SK-N-SH (cell line): Measurements from ENCODE around the gene PEPD. TPM values are rescaled to one million over a fixed set of nuclear protein-coding genes. Genes with fewer than 3 reads are reported as not detected.

Experiments
- CTCF ChIA-PET: fragments of 300-600, 350-600 bp; formaldehyde crosslinking; extraction: SDS; loops from one replicate; lab custom pipeline; 2021; lab: Yijun Ruan, JAX
- POLR2A ChIA-PET: fragments of 350-600 bp; sonication (Branson Sonifier 250); formaldehyde crosslinking; extraction: SDS; loops from one replicate; lab custom pipeline; 2020; ENCODE audit warnings: antibody characterized with exemption, inconsistent platforms; lab: Yijun Ruan, JAX
- DNase-seq: peaks from one replicate; pipeline ENCODE4 v3.0.0; 2012
- H2AFZ ChIP-seq: fragments of 200-600 bp; sonication (generic); 2 replicates; pipeline ENCODE4 v1.8.1; 2016; ENCODE audit warnings: antibody characterized with exemption, mild to moderate bottlenecking, low read depth
- H3F3A ChIP-seq: fragments of 200-600 bp; sonication (generic); replicated peaks from 2 replicates; pipeline ENCODE3; 2016; ENCODE audit warnings: antibody characterized with exemption, mild to moderate bottlenecking; ENCODE audit not compliant: insufficient read depth
- H3K27ac ChIP-seq, 2 experiments: fragments of 200-500 bp in 1 of 2; fragments of 200-600 bp in 1 of 2; sonication (Bioruptor generic) in 1 of 2; sonication (generic), shearing (Covaris generic) in 1 of 2; 2 replicates each; pipeline versions ENCODE4 v1.5.1 to v1.6.1; 2014 to 2016; ENCODE audit warnings: low read depth in 2 of 2, inconsistent platforms in 1 of 2, low read length in 1 of 2, mild to moderate bottlenecking in 1 of 2, mixed read lengths in 1 of 2
- H3K27me3 ChIP-seq: fragments of 200-600 bp; sonication (generic), shearing (Covaris generic); 2 replicates; pipeline ENCODE4 v1.6.1; 2016; ENCODE audit warnings: mixed run types; ENCODE audit not compliant: insufficient read depth
- H3K36me3 ChIP-seq, 2 experiments: fragments of 200-500 bp in 1 of 2; fragments of 200-600 bp in 1 of 2; sonication (Bioruptor generic) in 1 of 2; sonication (generic) in 1 of 2; replicated peaks in 1 of 2; 2 replicates each; pipeline versions ENCODE3 to v1.5.1; 2014 to 2016; ENCODE audit warnings: low read length in 1 of 2, mild to moderate bottlenecking in 1 of 2; ENCODE audit not compliant: insufficient read depth in 2 of 2, control insufficient read depth in 1 of 2
- H3K4me1 ChIP-seq, 2 experiments: fragments of 200-500 bp in 1 of 2; fragments of 200-600 bp in 1 of 2; sonication (Bioruptor generic) in 1 of 2; sonication (generic), shearing (Covaris generic) in 1 of 2; 2 replicates each; pipeline versions ENCODE4 v1.5.1 to v1.6.1; 2014 to 2016; ENCODE audit warnings: low read depth in 1 of 2, low read length in 1 of 2, mixed run types in 1 of 2; ENCODE audit not compliant: insufficient read depth in 2 of 2, control insufficient read depth in 1 of 2
- H3K4me2 ChIP-seq: fragments of 200-600 bp; sonication (generic), shearing (Covaris generic); 2 replicates; pipeline ENCODE4 v1.6.1; 2017; ENCODE audit warnings: mixed run types
- H3K4me3 ChIP-seq, 2 experiments: fragments of 200-500 bp in 1 of 2; fragments of 200-600 bp in 1 of 2; sonication (Bioruptor generic) in 1 of 2; sonication (generic), shearing (Covaris generic) in 1 of 2; 2 replicates each; pipeline versions ENCODE4 v1.5.1 to v1.8.1; 2014 to 2016; ENCODE audit warnings: low read depth in 2 of 2, inconsistent platforms in 1 of 2, low read length in 1 of 2, mild to moderate bottlenecking in 1 of 2, mixed read lengths in 1 of 2, moderate library complexity in 1 of 2
- H3K79me2 ChIP-seq: fragments of 200-600 bp; sonication (generic); 2 replicates; pipeline ENCODE4 v1.8.1; 2017; ENCODE audit warnings: mild to moderate bottlenecking; ENCODE audit not compliant: insufficient read depth
- H3K9ac ChIP-seq: fragments of 200-600 bp; sonication (generic); 2 replicates; pipeline ENCODE4 v1.6.1; 2017; ENCODE audit warnings: mixed run types
- H3K9me2 ChIP-seq: fragments of 200-600 bp; sonication (generic); 2 replicates; pipeline ENCODE4 v1.6.1; 2017; ENCODE audit warnings: mixed run types
- H3K9me3 ChIP-seq: fragments of 200-600 bp; sonication (generic); 2 replicates; pipeline ENCODE4 v1.6.1; 2017; ENCODE audit warnings: mixed run types, mild to moderate bottlenecking, moderate library complexity
- H4K20me1 ChIP-seq: fragments of 200-600 bp; sonication (generic); 2 replicates; pipeline ENCODE4 v1.6.1; 2017; ENCODE audit warnings: mild to moderate bottlenecking, mixed run types; ENCODE audit not compliant: insufficient read depth
- ELF1 ChIP-seq: IDR thresholded peaks from 2 replicates; pipeline ENCODE4 v1.4.0; 2012
- EP300 ChIP-seq, 2 experiments: IDR thresholded peaks; 2 replicates each; pipeline versions ENCODE4 v1.4.0 to v1.6.1; 2012; ENCODE audit warnings: borderline replicate concordance in 1 of 2, low read depth in 1 of 2, low read length in 1 of 2
- EZH2phosphoT487 ChIP-seq: fragments of 200-600 bp; sonication (generic); IDR thresholded peaks from 2 replicates; pipeline ENCODE4 v1.6.1; 2017; ENCODE audit warnings: low read depth, mixed run types, mild to moderate bottlenecking, antibody characterized with exemption, moderate library complexity, borderline replicate concordance
- FOXM1 ChIP-seq: IDR thresholded peaks from 2 replicates; pipeline ENCODE4 v1.4.0; 2012; ENCODE audit warnings: low read depth, mild to moderate bottlenecking
- GABPA ChIP-seq: IDR thresholded peaks from 2 replicates; pipeline ENCODE4 v1.4.0; 2012; ENCODE audit warnings: low read depth, mild to moderate bottlenecking
- IRF3 ChIP-seq: fragments of 150-350 bp; IDR thresholded peaks from 2 replicates; pipeline ENCODE4 v1.6.1; 2016; ENCODE audit warnings: mild to moderate bottlenecking, low read depth, low read length
- MAX ChIP-seq: IDR thresholded peaks from 2 replicates; pipeline ENCODE4 v1.4.0; 2012; ENCODE audit warnings: low read depth
- MXI1 ChIP-seq: IDR thresholded peaks from 2 replicates; pipeline ENCODE4 v1.6.1; 2012; ENCODE audit warnings: mild to moderate bottlenecking, low read depth, low read length, improper control_type of control experiment
- NFIC ChIP-seq: IDR thresholded peaks from 2 replicates; pipeline ENCODE4 v1.4.0; 2012; ENCODE audit warnings: borderline replicate concordance
- NRF1 ChIP-seq: IDR thresholded peaks from 2 replicates; pipeline ENCODE4 v1.6.1; 2012; ENCODE audit warnings: low read depth, mild to moderate bottlenecking, low read length
- RAD21 ChIP-seq: IDR thresholded peaks from 2 replicates; pipeline ENCODE4 v1.6.1; 2012; ENCODE audit warnings: mild to moderate bottlenecking, low read length
- RFX5 ChIP-seq: IDR thresholded peaks from 2 replicates; pipeline ENCODE4 v1.6.1; 2012; ENCODE audit warnings: mild to moderate bottlenecking, improper control_type of control experiment, low read length
- RXRA ChIP-seq: IDR thresholded peaks from 2 replicates; pipeline ENCODE4 v1.4.0; 2012; ENCODE audit warnings: low read depth, mild to moderate bottlenecking, borderline replicate concordance
- SIN3A ChIP-seq: IDR thresholded peaks from 2 replicates; pipeline ENCODE4 v1.6.1; 2012; ENCODE audit warnings: low read depth, mild to moderate bottlenecking, low read length, moderate library complexity, borderline replicate concordance
- TAF1 ChIP-seq: IDR thresholded peaks from 2 replicates; pipeline ENCODE4 v1.6.1; 2012; ENCODE audit warnings: low read depth, mild to moderate bottlenecking, low read length, moderate library complexity, borderline replicate concordance
- TCF12 ChIP-seq: IDR thresholded peaks from 2 replicates; pipeline ENCODE4 v1.4.0; 2012
- YY1 ChIP-seq: IDR thresholded peaks from 2 replicates; pipeline ENCODE4 v1.4.0; 2012; ENCODE audit warnings: low read depth, mild to moderate bottlenecking
- WGBS: methylation state at CpG from one replicate; pipeline ENCODE4 v1.1.6; 2017; ENCODE audit warnings: low lambda C conversion rate; 5-methylcytosine and 5-hydroxymethylcytosine counted together
- polyA plus RNA-seq, 3 experiments: library from polyadenylated mRNA; depleted of rRNA; stranded (reverse); fragments of >200 nt; gene quantifications; 2 replicates each; pipeline ENCODE4 v1.2.3, GENCODE V29; 2012
- TF ChIP-seq, protein P1 (sequence below): fragments of 150-350 bp; IDR thresholded peaks from 2 replicates; pipeline ENCODE4 v1.6.1; 2017; ENCODE audit warnings: antibody characterized with exemption, low read length, low read depth, borderline replicate concordance
- TF ChIP-seq, protein P2 (sequence below): IDR thresholded peaks from 2 replicates; pipeline ENCODE4; 2012
- TF ChIP-seq, protein P3 (sequence below): IDR thresholded peaks from 2 replicates; pipeline ENCODE4 v1.4.0; 2012; ENCODE audit warnings: low read depth, borderline replicate concordance

Gene PEPD
- polyA plus RNA-seq, 1 of the 3 experiments (the other 2 are of a cell fraction) = 88.9 TPM

DNA sequence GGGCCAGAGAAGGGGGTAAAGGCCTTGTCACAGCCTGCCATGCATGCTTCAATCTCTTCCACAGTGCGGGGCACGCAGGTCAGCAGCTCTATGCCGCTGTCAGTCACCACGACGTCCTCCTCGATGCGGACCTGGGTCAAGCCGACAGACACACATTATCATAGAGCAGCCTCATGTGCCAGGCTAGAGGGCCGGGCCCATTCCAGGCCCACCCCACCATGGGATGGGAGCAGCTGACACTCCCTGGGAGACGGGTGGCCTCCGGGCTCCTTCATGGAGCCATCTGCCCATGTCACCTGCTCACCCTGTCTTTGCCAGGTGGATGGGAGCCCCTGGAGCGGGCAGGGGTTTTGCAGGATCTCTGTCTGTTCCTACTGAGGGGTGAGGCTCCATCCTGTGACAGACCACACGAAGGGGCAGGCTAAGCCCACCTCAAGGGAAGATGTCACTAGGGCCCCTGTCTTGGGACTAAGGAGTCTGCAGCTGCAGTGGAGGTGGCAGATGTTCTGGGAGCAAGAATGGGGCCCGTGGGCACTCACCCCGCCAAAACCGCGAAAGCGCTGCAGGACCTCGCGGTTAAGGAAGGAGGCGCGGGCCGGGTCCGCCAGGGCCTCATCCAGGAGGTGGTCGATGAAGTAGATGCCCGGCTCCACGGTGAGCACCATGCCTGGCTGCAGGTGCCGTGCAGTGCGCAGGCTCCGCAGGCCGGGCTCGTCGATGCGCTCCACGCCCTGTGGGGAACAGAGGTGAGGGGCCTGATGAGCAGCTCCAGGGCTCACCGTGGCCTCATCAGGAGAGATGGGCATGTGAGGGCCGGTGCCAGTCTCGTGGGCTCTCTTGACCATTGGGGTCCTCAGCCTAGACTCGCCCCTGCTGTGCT lies 134.0 kb downstream of the PEPD start (continued):
- TF ChIP-seq GABPA = no peak
- TF ChIP-seq SIN3A = no peak
- TF ChIP-seq RXRA = no peak
- TF ChIP-seq, protein P1, sequence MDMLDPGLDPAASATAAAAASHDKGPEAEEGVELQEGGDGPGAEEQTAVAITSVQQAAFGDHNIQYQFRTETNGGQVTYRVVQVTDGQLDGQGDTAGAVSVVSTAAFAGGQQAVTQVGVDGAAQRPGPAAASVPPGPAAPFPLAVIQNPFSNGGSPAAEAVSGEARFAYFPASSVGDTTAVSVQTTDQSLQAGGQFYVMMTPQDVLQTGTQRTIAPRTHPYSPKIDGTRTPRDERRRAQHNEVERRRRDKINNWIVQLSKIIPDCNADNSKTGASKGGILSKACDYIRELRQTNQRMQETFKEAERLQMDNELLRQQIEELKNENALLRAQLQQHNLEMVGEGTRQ = no peak
- TF ChIP-seq RFX5 = no peak
- no peak for TF ChIP-seq YY1
- no peak for TF ChIP-seq TCF12
- TF ChIP-seq NFIC = no peak
- TF ChIP-seq, protein P2, sequence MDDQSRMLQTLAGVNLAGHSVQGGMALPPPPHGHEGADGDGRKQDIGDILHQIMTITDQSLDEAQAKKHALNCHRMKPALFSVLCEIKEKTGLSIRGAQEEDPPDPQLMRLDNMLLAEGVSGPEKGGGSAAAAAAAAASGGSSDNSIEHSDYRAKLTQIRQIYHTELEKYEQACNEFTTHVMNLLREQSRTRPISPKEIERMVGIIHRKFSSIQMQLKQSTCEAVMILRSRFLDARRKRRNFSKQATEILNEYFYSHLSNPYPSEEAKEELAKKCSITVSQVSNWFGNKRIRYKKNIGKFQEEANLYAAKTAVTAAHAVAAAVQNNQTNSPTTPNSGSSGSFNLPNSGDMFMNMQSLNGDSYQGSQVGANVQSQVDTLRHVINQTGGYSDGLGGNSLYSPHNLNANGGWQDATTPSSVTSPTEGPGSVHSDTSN = no peak
- TF ChIP-seq ELF1 = no peak
- no peak for TF ChIP-seq MAX
- no peak for TF ChIP-seq RAD21
- TF ChIP-seq IRF3 = no peak

GRCh38 chr19:33386361-33386858 lies 135.2 kb downstream of the PEPD start:
- Histone ChIP-seq H4K20me1 (peaks cover 83% of the 10 kb centered on the region), H3K9ac (no peak overlapping the region), H3K79me2 (peaks cover 52% of the 10 kb centered on the region), H3K4me2 (no peak overlapping the region), H3K36me3 (peaks cover 0 to 19% of the 10 kb centered on the region in 2 experiments), H3K27ac (no peak overlapping the region), H3K4me1 (peaks cover 0 to 39% of the 10 kb centered on the region in 2 experiments; a peak in 1 of 4 replicates), H3K27me3 (no peaks in the 10 kb centered on the region), H3F3A (no peaks in the 10 kb centered on the region), H3K9me3 (no peaks in the 10 kb centered on the region), H3K4me3 (no peak overlapping the region), H3K9me2 (no peaks in the 10 kb centered on the region), H2AFZ (no peak overlapping the region)
- ChIA-PET POLR2A (interaction anchor here (0.5 to 2.1 kb wide), 3 partner anchors 10 to 80 kb away, joined by 3 to 8 read pairs (median 5); partner anchors contain the start of gene CEBPG), CTCF (interaction anchor here (0.5 to 5.4 kb wide), 5 partner anchors 20 to 392 kb away, joined by 3 to 32 read pairs (median 3); no protein-coding TSS in a partner anchor)
- 92% methylated on average over 12 of the region's 15 CpGs for WGBS
- no peak for TF ChIP-seq RFX5
- no peak for TF ChIP-seq MAX
- TF ChIP-seq RXRA = no peak
- no peak for TF ChIP-seq NRF1
- TF ChIP-seq NFIC = no peak
- TF ChIP-seq, protein P3, sequence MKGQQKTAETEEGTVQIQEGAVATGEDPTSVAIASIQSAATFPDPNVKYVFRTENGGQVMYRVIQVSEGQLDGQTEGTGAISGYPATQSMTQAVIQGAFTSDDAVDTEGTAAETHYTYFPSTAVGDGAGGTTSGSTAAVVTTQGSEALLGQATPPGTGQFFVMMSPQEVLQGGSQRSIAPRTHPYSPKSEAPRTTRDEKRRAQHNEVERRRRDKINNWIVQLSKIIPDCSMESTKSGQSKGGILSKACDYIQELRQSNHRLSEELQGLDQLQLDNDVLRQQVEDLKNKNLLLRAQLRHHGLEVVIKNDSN = no peak
- no peak for TF ChIP-seq EP300 (IDR thresholded peaks at IDR 0.05; ENCODE audit: borderline replicate concordance in 1 of 2, low read depth in 1 of 2, low read length in 1 of 2)
- no peak for TF ChIP-seq FOXM1
- TF ChIP-seq TAF1 = no peak
- no peak for TF ChIP-seq SIN3A
- TF ChIP-seq MXI1 = no peak
- no peak for TF ChIP-seq RAD21
- TF ChIP-seq EZH2phosphoT487 = no peak
- DNase-seq = no peak
